HG03521 (cell line): ENCODE data around the gene TPMT.

ENCODE experiments used
- ATAC-seq: cut with Tn5 transposase; IDR thresholded peaks from one replicate; pipeline ENCODE4 v1.9.1; 2021; ENCODE audit warnings: mild to moderate bottlenecking, moderate library complexity; ENCODE audit not compliant: unreplicated experiment

Gene TPMT

GRCh38 chr6:18118330-18118729 lies 36.5 kb downstream of the TPMT start:
- ATAC-seq: no peak

DNA sequence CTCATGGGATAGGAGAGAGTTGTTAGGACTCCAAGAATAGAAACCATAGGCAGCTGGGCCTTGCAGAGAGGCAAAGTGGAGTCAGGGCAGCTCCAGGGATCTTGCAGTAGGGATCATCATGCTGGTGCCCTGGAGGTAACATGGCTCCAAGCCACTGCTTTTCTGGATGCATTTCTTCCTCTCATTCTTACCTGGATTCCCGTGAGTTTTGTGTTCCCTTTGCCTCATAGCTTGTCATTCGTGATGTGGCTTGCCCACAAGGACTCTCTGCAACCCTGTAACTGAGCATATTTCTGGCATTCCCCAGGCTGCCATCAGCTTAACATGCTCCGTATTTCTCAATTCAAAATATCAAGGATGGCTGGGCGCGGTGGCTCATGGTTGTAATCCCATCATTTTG lies 37.7 kb downstream of the TPMT start:
- no peak for ATAC-seq

GRCh38 chr6:18115356-18115755 lies 39.5 kb downstream of the TPMT start:
- no peak for ATAC-seq

- ATAC-seq: no peak
Observed at GRCh38 chr6:18110162-18110561, 44.7 kb downstream of the TPMT start.

DNA sequence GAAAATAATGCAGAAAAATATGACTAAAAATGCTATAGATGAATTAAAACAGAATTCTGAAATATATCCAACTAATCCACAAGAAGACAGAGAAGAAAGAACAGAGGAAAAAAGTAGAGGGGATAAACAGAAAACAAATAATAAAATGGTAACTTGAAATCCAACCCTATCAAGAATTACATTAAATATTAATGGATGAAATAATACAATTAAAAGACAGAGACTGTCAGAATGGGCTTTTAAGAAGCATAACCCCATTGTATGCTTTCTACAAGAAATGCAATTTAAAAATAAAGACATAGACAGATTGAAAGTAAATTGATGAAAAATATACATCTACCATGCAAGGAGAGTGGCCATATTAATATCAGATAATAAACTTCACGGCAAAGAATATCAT lies 47.8 kb downstream of the TPMT start:
- ATAC-seq: no peak

GRCh38 chr6:18102783-18103509 lies 51.9 kb downstream of the TPMT start:
- ATAC-seq: no peak

DNA sequence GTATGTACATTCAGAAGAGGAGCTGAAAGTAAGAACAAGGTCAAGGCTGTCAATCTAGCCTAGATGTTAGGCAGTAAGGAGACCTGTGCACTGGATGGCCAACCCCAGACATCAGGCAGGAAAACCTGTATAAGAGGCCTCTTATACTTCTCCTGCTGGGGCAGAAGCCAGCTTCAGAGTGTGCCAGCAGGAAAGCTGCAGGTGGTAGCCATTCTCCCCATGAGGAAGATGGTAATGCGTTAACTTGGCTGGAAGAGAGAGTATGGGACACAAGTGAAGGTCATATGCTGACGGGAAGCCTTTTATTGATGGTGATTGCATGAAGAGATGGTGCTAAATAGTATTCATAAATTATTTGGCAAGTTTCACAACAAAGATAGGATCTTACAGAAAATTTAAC lies 53.0 kb downstream of the TPMT start:
- ATAC-seq: no peak

- ATAC-seq: no peak
Observed at GRCh38 chr6:18101271-18101670, 53.6 kb downstream of the TPMT start.

GRCh38 chr6:18100296-18100695 lies 54.6 kb downstream of the TPMT start:
- no peak for ATAC-seq

DNA sequence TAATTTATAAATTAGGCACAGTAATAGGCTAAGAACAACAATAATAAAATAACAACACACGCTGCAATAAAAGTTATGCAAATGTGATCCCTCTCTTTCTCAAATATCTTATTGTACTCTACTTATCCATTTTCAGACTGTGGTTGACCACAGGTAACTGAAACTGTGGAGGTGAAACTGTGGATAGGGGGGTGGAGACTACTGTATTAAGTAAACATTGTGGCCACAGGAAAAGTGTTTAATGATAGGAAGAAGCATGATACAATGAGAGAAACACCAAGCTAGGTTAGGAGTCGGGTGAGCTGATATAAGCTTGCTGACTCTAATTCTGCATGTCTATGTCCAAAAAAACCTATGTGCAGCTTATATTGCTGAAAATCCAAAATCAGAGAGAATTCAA lies 55.4 kb downstream of the TPMT start:
- no peak for ATAC-seq

DNA sequence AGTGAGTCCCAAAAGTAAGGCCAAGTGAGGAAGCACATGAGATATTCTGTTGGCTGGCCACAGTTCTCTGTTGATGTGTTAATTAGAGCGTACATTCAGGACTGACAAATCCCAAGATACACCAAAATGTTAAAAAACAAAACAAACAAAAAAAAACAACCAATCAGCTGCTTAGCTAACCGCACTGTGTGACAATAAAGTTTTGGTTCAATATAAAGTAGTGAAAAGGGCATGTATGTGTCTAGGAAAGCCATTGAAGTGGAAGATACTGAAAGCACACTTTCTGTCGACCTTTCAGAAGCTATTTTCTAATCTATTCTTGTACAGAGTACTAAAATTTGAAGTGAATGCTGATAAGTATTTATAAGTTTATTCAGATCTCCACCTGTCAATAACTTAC lies 58.5 kb downstream of the TPMT start:
- ATAC-seq: no peak

GRCh38 chr6:18091382-18091781 lies 63.5 kb downstream of the TPMT start:
- ATAC-seq: no peak

GRCh38 chr6:18090349-18090786 lies 64.5 kb downstream of the TPMT start:
- ATAC-seq: no peak

- no peak for ATAC-seq
Observed at GRCh38 chr6:18088419-18089296, 66.2 kb downstream of the TPMT start.

- ATAC-seq: no peak
Observed at GRCh38 chr6:18087396-18088165, 67.3 kb downstream of the TPMT start.

- no peak for ATAC-seq
Observed at GRCh38 chr6:18081025-18081668, 73.7 kb downstream of the TPMT start.

DNA sequence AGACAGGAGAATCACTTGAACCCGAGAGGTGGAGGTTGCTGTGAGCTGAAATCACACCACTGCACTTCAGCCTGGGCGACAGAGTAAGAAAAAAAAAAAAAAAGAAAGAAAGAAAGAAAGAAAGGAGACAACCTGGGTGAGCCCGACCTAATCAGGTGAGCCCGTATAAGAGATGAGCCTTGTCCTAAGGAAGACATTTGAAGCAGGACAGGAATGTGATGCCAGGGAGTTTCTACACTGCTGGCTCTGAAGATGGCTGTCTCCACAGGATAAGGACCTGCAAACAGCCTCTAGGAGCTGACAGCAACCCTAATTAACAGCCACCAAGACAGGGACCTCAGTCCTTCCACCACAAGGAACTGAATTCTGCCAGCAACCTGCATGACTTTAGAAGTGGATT lies 74.3 kb downstream of the TPMT start:
- no peak for ATAC-seq

DNA sequence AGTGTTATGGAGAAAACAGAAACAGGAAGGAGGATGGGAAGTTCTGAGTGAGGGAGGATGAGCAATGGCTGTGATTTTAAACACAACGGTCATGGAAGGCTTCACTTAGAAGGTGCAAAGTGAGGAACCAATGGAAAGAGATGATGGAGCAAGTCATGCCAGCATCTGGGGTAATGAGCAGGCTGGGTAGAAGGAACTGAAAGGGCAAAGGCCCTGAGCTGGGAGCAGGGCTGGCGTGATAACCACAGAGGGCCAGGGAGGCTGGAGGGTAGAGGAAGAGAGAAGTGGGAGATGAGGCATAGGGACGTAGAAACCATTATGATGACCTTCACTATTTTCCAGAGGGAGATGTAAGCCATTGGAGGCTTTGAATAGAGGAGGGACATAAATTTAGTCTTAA lies 76.0 kb downstream of the TPMT start:
- no peak for ATAC-seq
